Measurements from ENCODE around the gene MNX1.

DNA sequence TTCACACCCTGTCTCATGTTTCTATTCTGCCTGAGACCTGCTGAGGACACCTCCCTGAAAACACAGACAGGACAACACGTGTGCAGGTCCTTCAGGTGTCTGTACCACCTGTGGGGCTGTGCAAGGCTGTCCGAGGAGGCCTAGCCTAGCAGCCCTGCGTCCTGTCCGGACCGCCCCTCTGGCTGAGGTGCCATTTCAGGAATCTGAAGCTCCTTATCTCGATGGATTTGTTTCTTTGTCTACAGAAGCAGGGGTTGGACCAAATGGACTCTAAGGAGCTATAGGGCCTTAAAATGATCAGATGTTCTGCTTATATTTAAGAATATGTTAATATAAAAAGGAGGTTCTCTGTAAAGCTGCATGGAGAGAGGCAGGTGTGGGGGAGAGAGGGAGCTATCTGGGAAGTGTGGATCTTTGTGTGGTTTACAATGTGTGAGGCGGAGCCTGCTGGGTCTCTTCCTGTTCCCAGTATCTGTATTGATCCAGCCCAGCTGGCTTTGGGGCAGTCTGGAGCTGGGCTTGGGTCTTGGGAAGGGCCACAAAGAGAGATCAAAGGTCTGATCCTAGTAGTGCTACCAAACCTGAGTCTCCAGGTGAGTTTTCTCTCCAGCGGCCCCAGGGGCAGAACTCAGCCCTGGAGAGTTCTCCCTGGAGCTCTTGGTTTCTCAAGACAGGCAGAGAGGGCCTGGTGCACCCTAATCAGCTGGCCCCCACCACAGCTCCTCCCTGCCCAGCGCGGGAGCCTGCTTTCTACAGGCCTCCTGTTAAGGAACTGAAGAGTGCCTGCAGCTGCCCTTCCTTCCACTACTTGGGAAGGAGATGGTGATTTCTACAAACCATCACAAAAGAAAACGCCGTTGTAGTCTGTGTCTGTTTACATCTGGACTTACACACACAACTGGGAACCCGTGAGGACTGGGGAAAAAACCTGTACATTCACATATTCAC lies 3.4 kb upstream of the MNX1 start:
- no peak for TF ChIP-seq ZNF274 (IDR thresholded peaks at IDR 0.05; ENCODE audit: insufficient read depth, insufficient read length)
- TF ChIP-seq RCOR1 (conservative IDR thresholded peaks at IDR 0.05; ENCODE audit: low read depth, low read length) = no peak
- TF ChIP-seq, protein P1, sequence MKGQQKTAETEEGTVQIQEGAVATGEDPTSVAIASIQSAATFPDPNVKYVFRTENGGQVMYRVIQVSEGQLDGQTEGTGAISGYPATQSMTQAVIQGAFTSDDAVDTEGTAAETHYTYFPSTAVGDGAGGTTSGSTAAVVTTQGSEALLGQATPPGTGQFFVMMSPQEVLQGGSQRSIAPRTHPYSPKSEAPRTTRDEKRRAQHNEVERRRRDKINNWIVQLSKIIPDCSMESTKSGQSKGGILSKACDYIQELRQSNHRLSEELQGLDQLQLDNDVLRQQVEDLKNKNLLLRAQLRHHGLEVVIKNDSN (IDR thresholded peaks at IDR 0.05; ENCODE audit: borderline replicate concordance, extremely low read length, insufficient read depth, low read depth, low read length) = no peak
- no peak for TF ChIP-seq CHD4 (IDR thresholded peaks at IDR 0.05)
- no peak for TF ChIP-seq POLR2A (IDR thresholded peaks at IDR 0.05; ENCODE audit: low read depth, low read length)
- no peak for TF ChIP-seq FOS (IDR thresholded peaks at IDR 0.05; ENCODE audit: borderline replicate concordance, extremely low read depth, insufficient read length)
- no peak for TF ChIP-seq RAD21 (IDR thresholded peaks at IDR 0.05; ENCODE audit: insufficient read depth, low read depth, low read length)
- TF ChIP-seq SREBF2 (IDR thresholded peaks at IDR 0.05; ENCODE audit: low read length) = no peak
- TF ChIP-seq, protein P2, sequence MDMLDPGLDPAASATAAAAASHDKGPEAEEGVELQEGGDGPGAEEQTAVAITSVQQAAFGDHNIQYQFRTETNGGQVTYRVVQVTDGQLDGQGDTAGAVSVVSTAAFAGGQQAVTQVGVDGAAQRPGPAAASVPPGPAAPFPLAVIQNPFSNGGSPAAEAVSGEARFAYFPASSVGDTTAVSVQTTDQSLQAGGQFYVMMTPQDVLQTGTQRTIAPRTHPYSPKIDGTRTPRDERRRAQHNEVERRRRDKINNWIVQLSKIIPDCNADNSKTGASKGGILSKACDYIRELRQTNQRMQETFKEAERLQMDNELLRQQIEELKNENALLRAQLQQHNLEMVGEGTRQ (IDR thresholded peaks at IDR 0.05; ENCODE audit: borderline replicate concordance, low read depth, low read length) = no peak
- TF ChIP-seq MTA3 (IDR thresholded peaks at IDR 0.05; ENCODE audit: borderline replicate concordance, low read length) = no peak
- TF ChIP-seq DPF2 (IDR thresholded peaks at IDR 0.05) = no peak
- no peak for TF ChIP-seq TAF1 (IDR thresholded peaks at IDR 0.05; ENCODE audit: borderline replicate concordance, low read depth, low read length)
- no peak for TF ChIP-seq HCFC1 (IDR thresholded peaks at IDR 0.05; ENCODE audit: low read length)
